HCT116 (cell line): ENCODE results near the gene ARHGAP10.

Experiments
- ATF3 ChIP-seq: IDR thresholded peaks from 2 replicates; pipeline ENCODE4 v1.6.1; 2012
- CTCF ChIP-seq, 3 experiments: fragments of 200-600 bp in 1 of 3; sonication (generic) in 1 of 3; IDR thresholded peaks in 2 of 3; conservative IDR thresholded peaks in 1 of 3; 2 replicates each; pipeline ENCODE4 v1.5.1; 2012 to 2017; ENCODE audit warnings: low read depth in 2 of 3, low read length in 2 of 3, antibody characterized with exemption in 1 of 3, borderline replicate concordance in 1 of 3, control low read depth in 1 of 3, mild to moderate bottlenecking in 1 of 3, mixed read lengths in 1 of 3, mixed run types in 1 of 3, moderate library complexity in 1 of 3; ENCODE audit not compliant: insufficient read depth in 1 of 3
- EZH2 ChIP-seq: fragments of 200-600 bp; sonication (generic); IDR thresholded peaks from 2 replicates; pipeline ENCODE4 v1.6.1; 2017; ENCODE audit warnings: antibody characterized with exemption, mixed run types
- EZH2phosphoT487 ChIP-seq: fragments of 200-600 bp; IDR thresholded peaks from 2 replicates; pipeline ENCODE4 v1.6.1; 2018; ENCODE audit warnings: antibody characterized with exemption, borderline replicate concordance
- MAX ChIP-seq: IDR thresholded peaks from 2 replicates; pipeline ENCODE4 v1.6.1; 2012
- POLR2A ChIP-seq: IDR thresholded peaks from 2 replicates; pipeline ENCODE4 v1.7.0; 2011; ENCODE audit warnings: borderline replicate concordance; ENCODE audit not compliant: insufficient read depth, insufficient read length; ENCODE audit errors: extremely low read depth
- POLR2AphosphoS5 ChIP-seq: IDR thresholded peaks from 2 replicates; pipeline ENCODE4 v1.6.1; 2011; ENCODE audit warnings: mild to moderate bottlenecking, low read depth, low read length, moderate library complexity
- RAD21 ChIP-seq: IDR thresholded peaks from 2 replicates; pipeline ENCODE4 v1.6.1; 2012; ENCODE audit warnings: low read depth, mild to moderate bottlenecking
- REST ChIP-seq: IDR thresholded peaks from 2 replicates; pipeline ENCODE4 v1.6.1; 2012; ENCODE audit warnings: low read depth
- SIN3A ChIP-seq: IDR thresholded peaks from 2 replicates; pipeline ENCODE4 v1.6.1; 2012; ENCODE audit warnings: low read depth
- SRF ChIP-seq: IDR thresholded peaks from 2 replicates; pipeline ENCODE4 v1.6.1; 2012; ENCODE audit warnings: low read depth
- YY1 ChIP-seq: IDR thresholded peaks from 2 replicates; pipeline ENCODE4 v1.6.1; 2011; ENCODE audit warnings: low read length, low read depth, moderate library complexity, mild to moderate bottlenecking; ENCODE audit not compliant: insufficient replicate concordance; ENCODE audit errors: extremely low read depth
- ZFX ChIP-seq: fragments of 450-650 bp; IDR thresholded peaks from 2 replicates; pipeline ENCODE4 v1.6.1; 2017

GRCh38 chr4:147779451-147779850 is 47.6 kb downstream of the ARHGAP10 start:
- no peak for TF ChIP-seq CTCF (IDR thresholded peaks at IDR 0.05 in 2 of 3, conservative IDR thresholded peaks at IDR 0.05 in 1 of 3; ENCODE audit: borderline replicate concordance in 1 of 3, insufficient read depth in 1 of 3, low read depth in 2 of 3, low read length in 2 of 3)
- no peak for TF ChIP-seq ATF3
- TF ChIP-seq MAX, result no peak
- TF ChIP-seq RAD21, result no peak
- TF ChIP-seq EZH2phosphoT487, result no peak
- TF ChIP-seq POLR2A, result no peak
- no peak for TF ChIP-seq REST
- no peak for TF ChIP-seq YY1
- no peak for TF ChIP-seq SRF
- no peak for TF ChIP-seq SIN3A
- TF ChIP-seq EZH2, result no peak
- TF ChIP-seq POLR2AphosphoS5, result no peak
- TF ChIP-seq ZFX, result no peak
